Osteocyte (in vitro differentiated cells): ENCODE results near the gene ANO6. TPM values are rescaled to one million over a fixed set of nuclear protein-coding genes. Genes with fewer than 3 reads are reported as not detected.

Experiments used
- DNase-seq: peaks from one replicate; pipeline ENCODE4 v3.0.0; 2021; ENCODE audit warnings: mixed read lengths; ENCODE audit not compliant: unreplicated experiment; ENCODE audit errors: extremely low spot score
- H3K27ac Mint-ChIP-seq: one replicate; pipeline ENCODE4 v1.8.0; 2021; ENCODE audit warnings: mild to moderate bottlenecking, mixed read lengths; ENCODE audit not compliant: unreplicated experiment
- H3K27me3 Mint-ChIP-seq: one replicate; pipeline ENCODE4 v1.8.0; 2021; ENCODE audit warnings: mixed read lengths; ENCODE audit not compliant: unreplicated experiment
- H3K36me3 Mint-ChIP-seq: one replicate; pipeline ENCODE4 v1.8.0; 2021; ENCODE audit warnings: mixed read lengths; ENCODE audit not compliant: unreplicated experiment
- H3K4me1 Mint-ChIP-seq: one replicate; pipeline ENCODE4 v1.8.0; 2021; ENCODE audit warnings: mixed read lengths; ENCODE audit not compliant: unreplicated experiment
- H3K4me3 Mint-ChIP-seq: one replicate; pipeline ENCODE4 v1.8.0; 2021; ENCODE audit warnings: mild to moderate bottlenecking, moderate library complexity, mixed read lengths; ENCODE audit not compliant: unreplicated experiment
- H3K9me3 Mint-ChIP-seq: one replicate; pipeline ENCODE4 v1.8.0; 2021; ENCODE audit warnings: mixed read lengths; ENCODE audit not compliant: unreplicated experiment
- CTCF ChIP-seq: fragments of 200-600 bp; sonication (generic); IDR thresholded peaks from 2 replicates; pipeline ENCODE4 v1.5.0; 2021; ENCODE audit warnings: antibody characterized with exemption, mild to moderate bottlenecking, moderate library complexity
- total RNA-seq: library from RNA; stranded (reverse); gene quantifications from 2 replicates; pipeline ENCODE4 v1.2.1, GENCODE V29; 2021

Gene ANO6
- total RNA-seq, 1 donor from 2014 or later, result 65.5 TPM

DNA sequence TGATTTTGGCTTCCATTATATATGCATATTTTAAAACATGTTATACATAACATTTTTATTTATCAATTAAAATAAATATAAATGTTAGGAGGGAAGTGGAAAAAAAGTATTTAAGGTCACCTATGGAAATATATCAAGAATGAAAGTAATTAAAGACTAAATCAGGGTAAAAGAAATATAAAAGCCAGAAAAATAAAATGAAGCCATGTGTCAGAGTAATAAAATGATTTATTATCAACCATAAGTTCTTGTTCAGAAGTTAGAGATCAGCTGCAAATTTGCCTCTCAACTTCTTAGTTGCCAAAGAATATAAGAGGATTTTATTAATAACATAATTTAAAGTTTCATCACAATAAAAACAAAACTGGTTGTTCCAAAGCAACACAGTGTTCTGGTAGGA, 121.9 kb downstream of the ANO6 start:
- no peak for TF ChIP-seq CTCF
- Mint-ChIP-seq H3K9me3 (no peaks in the 10 kb centered on the region), H3K36me3 (peaks cover 4% of the 10 kb centered on the region), H3K4me3 (no peak overlapping the region), H3K27me3 (no peaks in the 10 kb centered on the region), H3K27ac (no peak overlapping the region), H3K4me1 (peaks cover 15% of the 10 kb centered on the region)
- DNase-seq, result no peak

GRCh38 chr12:45338272-45338671, 122.4 kb downstream of the ANO6 start:
- Mint-ChIP-seq H3K36me3 (peaks cover 4% of the 10 kb centered on the region), H3K27ac (no peak overlapping the region), H3K4me3 (no peak overlapping the region), H3K4me1 (peaks cover 19% of the 10 kb centered on the region), H3K27me3 (no peaks in the 10 kb centered on the region), H3K9me3 (no peaks in the 10 kb centered on the region)
- TF ChIP-seq CTCF, result no peak
- no peak for DNase-seq

- Mint-ChIP-seq H3K4me1 (peaks cover 22% of the 10 kb centered on the region), H3K36me3 (peaks cover 6% of the 10 kb centered on the region), H3K9me3 (no peaks in the 10 kb centered on the region), H3K4me3 (no peak overlapping the region), H3K27me3 (no peaks in the 10 kb centered on the region), H3K27ac (no peak overlapping the region)
- no peak for TF ChIP-seq CTCF
- no peak for DNase-seq
These were observed 123.1 kb downstream of the ANO6 start for GRCh38 chr12:45339035-45339434.

- Mint-ChIP-seq H3K4me1 (peaks cover 16% of the 10 kb centered on the region), H3K4me3 (no peak overlapping the region), H3K9me3 (no peaks in the 10 kb centered on the region), H3K27ac (no peak overlapping the region), H3K36me3 (peaks cover 9% of the 10 kb centered on the region), H3K27me3 (no peaks in the 10 kb centered on the region)
- TF ChIP-seq CTCF, result no peak
- DNase-seq, result no peak
These were observed 126.3 kb downstream of the ANO6 start for GRCh38 chr12:45342171-45342570.

DNA sequence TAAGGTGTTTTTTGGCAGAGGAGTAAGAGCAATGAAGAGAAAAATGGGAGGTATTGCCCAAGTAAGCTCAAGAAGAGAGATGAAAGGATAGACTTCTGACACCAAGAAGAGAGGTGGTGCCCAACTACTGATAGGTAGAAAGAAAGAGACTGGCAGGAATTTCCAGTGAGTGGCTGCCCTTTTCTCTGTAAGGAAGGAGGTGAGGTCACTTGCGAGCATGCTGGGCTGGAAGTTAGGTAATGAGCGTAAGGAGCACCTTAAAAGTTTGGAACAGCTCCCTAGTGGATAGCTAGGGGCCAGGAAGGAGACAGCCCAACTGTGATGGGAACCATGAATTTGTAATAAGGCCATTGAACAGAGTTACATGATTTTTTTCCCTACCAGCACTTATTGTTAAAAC, 127.0 kb downstream of the ANO6 start:
- peaks cover 11% of the 10 kb centered on the region for H3K4me1 Mint-ChIP-seq
- no peaks in the 10 kb centered on the region for H3K27me3 Mint-ChIP-seq
- no peaks in the 10 kb centered on the region for H3K9me3 Mint-ChIP-seq
- H3K4me3 Mint-ChIP-seq, result no peak overlapping the region
- peaks cover 10% of the 10 kb centered on the region for H3K36me3 Mint-ChIP-seq
- no peak for DNase-seq
- no peak overlapping the region for H3K27ac Mint-ChIP-seq
- no peak for TF ChIP-seq CTCF
